HepG2 (cell line): Measurements from ENCODE around the gene WDR18. TPM values are rescaled to one million over a fixed set of nuclear protein-coding genes. Genes with fewer than 3 reads are reported as not detected.
A peak's percentile ranks its signal among the peaks of the same experiment; 100 is the strongest.

Experiments used
- ATRX ChIP-seq: sonication (generic); formaldehyde crosslinking; IDR thresholded peaks from 2 replicates; pipeline ENCODE4 v1.4.0; 2020; ENCODE audit warnings: missing genetic modification reagents, borderline replicate concordance
- DNMT3B ChIP-seq: conservative IDR thresholded peaks from 2 replicates; pipeline ENCODE4 v1.6.1; 2016; ENCODE audit warnings: missing biosample characterization, control low read depth
- GABPB1 ChIP-seq: IDR thresholded peaks from 2 replicates; pipeline ENCODE4 v1.6.1; 2016; ENCODE audit warnings: mild to moderate bottlenecking, missing genetic modification reagents, moderate library complexity, missing compliant biosample characterization
- HNRNPUL1 ChIP-seq: fragments of 200-400 bp; formaldehyde crosslinking; IDR thresholded peaks from 2 replicates; pipeline ENCODE4 v1.6.1; 2017; ENCODE audit warnings: low read depth, mild to moderate bottlenecking, low read length, moderate library complexity
- MEIS2 ChIP-seq: sonication (generic); formaldehyde crosslinking; IDR thresholded peaks from 2 replicates; pipeline ENCODE4 v1.9.0; 2021; ENCODE audit warnings: mild to moderate bottlenecking, missing genetic modification reagents
- MXD1 ChIP-seq: sonication (generic); formaldehyde crosslinking; IDR thresholded peaks from 2 replicates; pipeline ENCODE4 v1.4.0; 2020; ENCODE audit warnings: mild to moderate bottlenecking, missing genetic modification reagents
- NBN ChIP-seq: fragments of 450-650 bp; conservative IDR thresholded peaks from 2 replicates; pipeline ENCODE4 v1.6.1; 2017
- NFYB ChIP-seq: sonication (generic); formaldehyde crosslinking; IDR thresholded peaks from 2 replicates; pipeline ENCODE4 v1.4.0; 2020; ENCODE audit warnings: missing genetic modification reagents
- NR1H2 ChIP-seq: sonication (generic); formaldehyde crosslinking; IDR thresholded peaks from 2 replicates; pipeline ENCODE4 v1.8.1; 2022; ENCODE audit warnings: low read depth, missing genetic modification reagents, borderline replicate concordance
- NRL ChIP-seq: sonication (generic); formaldehyde crosslinking; IDR thresholded peaks from 2 replicates; pipeline ENCODE4 v1.5.0; 2020; ENCODE audit warnings: missing genetic modification reagents, mild to moderate bottlenecking, moderate library complexity, borderline replicate concordance
- PAWR ChIP-seq: sonication (generic); formaldehyde crosslinking; IDR thresholded peaks from 2 replicates; pipeline ENCODE4 v1.4.0; 2020; ENCODE audit warnings: missing genetic modification reagents, mild to moderate bottlenecking, borderline replicate concordance
- RCOR2 ChIP-seq: IDR thresholded peaks from 2 replicates; pipeline ENCODE4 v1.6.1; 2016; ENCODE audit warnings: missing biosample characterization, missing genetic modification reagents
- RORA ChIP-seq: sonication (generic); formaldehyde crosslinking; IDR thresholded peaks from 2 replicates; pipeline ENCODE4 v1.5.0; 2020; ENCODE audit warnings: mild to moderate bottlenecking, missing genetic modification reagents, moderate library complexity
- ZBTB20 ChIP-seq: sonication (generic); formaldehyde crosslinking; IDR thresholded peaks from 2 replicates; pipeline ENCODE4 v1.8.1; 2023; ENCODE audit warnings: missing genetic modification reagents, low read depth, mild to moderate bottlenecking, borderline replicate concordance
- ZNF235 ChIP-seq: sonication (generic); formaldehyde crosslinking; IDR thresholded peaks from 2 replicates; pipeline ENCODE4 v1.8.1; 2023; ENCODE audit warnings: mild to moderate bottlenecking, missing genetic modification reagents, borderline replicate concordance
- ZNF350 ChIP-seq: sonication (generic); formaldehyde crosslinking; IDR thresholded peaks from 2 replicates; pipeline ENCODE4 v1.4.0; 2020; ENCODE audit warnings: mild to moderate bottlenecking, low read depth, missing genetic modification reagents, borderline replicate concordance
- ZNF354B ChIP-seq: sonication (generic); formaldehyde crosslinking; IDR thresholded peaks from 2 replicates; pipeline ENCODE4 v1.8.0; 2022; ENCODE audit warnings: mild to moderate bottlenecking, missing genetic modification reagents
- ZSCAN5A ChIP-seq: sonication (generic); formaldehyde crosslinking; IDR thresholded peaks from 2 replicates; pipeline ENCODE4 v1.8.0; 2022; ENCODE audit warnings: mild to moderate bottlenecking, missing genetic modification reagents, borderline replicate concordance
- polyA plus RNA-seq, 8 experiments: library from polyadenylated mRNA; depleted of rRNA in 3 of 8; stranded (reverse) in 7 of 8; unstranded in 1 of 8; fragments of >200 nt; fragmentation: Illumina TruSeq in 4 of 8; extraction: Trizol in 4 of 8; gene quantifications; 2 replicates each; pipeline versions ENCODE4 v1.2.1 to v1.2.3, GENCODE V29; 2011 to 2016; ENCODE audit warnings: low read depth in 4 of 8, missing spikeins in 1 of 8, mixed read lengths in 1 of 8; ENCODE audit not compliant: insufficient read depth in 1 of 8
- total RNA-seq, 5 experiments: library from RNA; depleted of rRNA; stranded (reverse); fragments of >200 nt; fragmentation: Illumina TruSeq; extraction: Trizol; gene quantifications; 2 replicates each; pipeline ENCODE4 v1.2.3, GENCODE V29; 2016; ENCODE audit warnings: low read depth in 1 of 5
- TF ChIP-seq, protein P1 (sequence below): sonication (generic); formaldehyde crosslinking; IDR thresholded peaks from 2 replicates; pipeline ENCODE4 v1.5.0; 2020; ENCODE audit warnings: mild to moderate bottlenecking, missing genetic modification reagents
- TF ChIP-seq, protein P2 (sequence below): sonication (generic); formaldehyde crosslinking; IDR thresholded peaks from 2 replicates; pipeline ENCODE4 v1.5.1; 2020; ENCODE audit warnings: missing genetic modification reagents, mild to moderate bottlenecking, borderline replicate concordance
- TF ChIP-seq, protein P3 (sequence below): sonication (generic); formaldehyde crosslinking; conservative IDR thresholded peaks from 2 replicates; pipeline ENCODE4 v1.8.0; 2022; ENCODE audit warnings: mild to moderate bottlenecking, moderate library complexity, missing genetic modification reagents

The WDR18 gene
- total and polyA plus RNA-seq, 2 of the 13 experiments (the other 11 are each of a cell fraction or from before 2014, with no cell fraction given), result 36.4 to 47.6 TPM

DNA sequence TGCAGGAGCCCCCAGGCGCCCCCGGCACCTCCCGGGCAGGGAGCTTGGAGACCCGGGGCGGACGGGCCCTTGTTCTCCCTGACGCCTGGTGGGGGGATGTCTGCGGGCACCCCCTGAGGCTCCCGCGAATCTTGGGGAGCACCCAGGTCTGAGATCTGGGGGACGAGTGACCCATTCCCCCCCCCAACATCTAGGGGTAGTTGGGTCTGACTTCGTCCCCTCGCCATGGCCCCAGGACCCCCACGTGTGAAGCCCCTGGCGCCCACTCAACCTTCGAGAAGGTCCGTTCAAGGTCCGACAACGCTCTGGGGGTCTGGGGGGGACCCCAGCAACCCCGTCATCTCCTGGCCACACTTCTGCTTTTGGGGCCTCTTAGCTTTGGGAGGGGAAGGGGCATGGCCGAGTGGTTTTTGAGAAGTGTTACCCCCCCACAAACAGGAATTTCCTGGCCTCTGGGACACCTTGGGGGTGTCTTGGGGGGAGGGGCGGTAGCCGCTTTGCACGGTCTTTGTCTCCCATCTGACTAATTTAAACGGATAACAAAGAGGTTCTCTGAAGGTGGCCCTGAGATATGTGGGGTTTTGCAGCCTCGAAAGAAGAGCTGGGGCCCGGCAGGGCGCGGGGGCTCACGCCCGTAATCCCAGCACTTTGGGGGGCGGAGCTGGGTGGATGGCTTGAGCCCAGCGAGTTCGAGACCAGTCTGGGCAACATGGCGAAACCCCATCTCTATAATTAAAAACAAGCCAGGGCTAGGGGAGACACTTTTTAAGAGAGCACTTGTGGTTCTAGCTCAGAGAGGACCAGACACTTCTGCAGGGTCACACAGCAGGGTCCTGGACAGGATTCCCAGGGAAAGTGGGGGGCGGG, 42.9 kb downstream of the WDR18 start (continued):
- TF ChIP-seq, protein P1, sequence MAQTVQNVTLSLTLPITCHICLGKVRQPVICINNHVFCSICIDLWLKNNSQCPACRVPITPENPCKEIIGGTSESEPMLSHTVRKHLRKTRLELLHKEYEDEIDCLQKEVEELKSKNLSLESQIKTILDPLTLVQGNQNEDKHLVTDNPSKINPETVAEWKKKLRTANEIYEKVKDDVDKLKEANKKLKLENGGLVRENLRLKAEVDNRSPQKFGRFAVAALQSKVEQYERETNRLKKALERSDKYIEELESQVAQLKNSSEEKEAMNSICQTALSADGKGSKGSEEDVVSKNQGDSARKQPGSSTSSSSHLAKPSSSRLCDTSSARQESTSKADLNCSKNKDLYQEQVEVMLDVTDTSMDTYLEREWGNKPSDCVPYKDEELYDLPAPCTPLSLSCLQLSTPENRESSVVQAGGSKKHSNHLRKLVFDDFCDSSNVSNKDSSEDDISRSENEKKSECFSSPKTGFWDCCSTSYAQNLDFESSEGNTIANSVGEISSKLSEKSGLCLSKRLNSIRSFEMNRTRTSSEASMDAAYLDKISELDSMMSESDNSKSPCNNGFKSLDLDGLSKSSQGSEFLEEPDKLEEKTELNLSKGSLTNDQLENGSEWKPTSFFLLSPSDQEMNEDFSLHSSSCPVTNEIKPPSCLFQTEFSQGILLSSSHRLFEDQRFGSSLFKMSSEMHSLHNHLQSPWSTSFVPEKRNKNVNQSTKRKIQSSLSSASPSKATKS (CRISPR knock-in tag), result no peak
- TF ChIP-seq MXD1 (CRISPR knock-in tag) (no peak; the same call in 1 of the 2 replicates), GABPB1 (CRISPR knock-in tag) (no peak), ZNF350 (no peak), NR1H2 (CRISPR knock-in tag) (no peak), ZNF354B (CRISPR knock-in tag) (peak; percentile 64; the same call in 1 of the 2 replicates), HNRNPUL1 (no peak), NRL (CRISPR knock-in tag) (no peak), ZBTB20 (CRISPR knock-in tag) (no peak), ZNF235 (no peak), ZSCAN5A (CRISPR knock-in tag) (no peak), MEIS2 (no peak), RCOR2 (CRISPR knock-in tag) (no peak), ATRX (no peak), NFYB (CRISPR knock-in tag) (no peak), RORA (CRISPR knock-in tag) (no peak), DNMT3B (CRISPR knock-in tag) (no peak), NBN (no peak), PAWR (CRISPR knock-in tag) (no peak)
- TF ChIP-seq, protein P2, sequence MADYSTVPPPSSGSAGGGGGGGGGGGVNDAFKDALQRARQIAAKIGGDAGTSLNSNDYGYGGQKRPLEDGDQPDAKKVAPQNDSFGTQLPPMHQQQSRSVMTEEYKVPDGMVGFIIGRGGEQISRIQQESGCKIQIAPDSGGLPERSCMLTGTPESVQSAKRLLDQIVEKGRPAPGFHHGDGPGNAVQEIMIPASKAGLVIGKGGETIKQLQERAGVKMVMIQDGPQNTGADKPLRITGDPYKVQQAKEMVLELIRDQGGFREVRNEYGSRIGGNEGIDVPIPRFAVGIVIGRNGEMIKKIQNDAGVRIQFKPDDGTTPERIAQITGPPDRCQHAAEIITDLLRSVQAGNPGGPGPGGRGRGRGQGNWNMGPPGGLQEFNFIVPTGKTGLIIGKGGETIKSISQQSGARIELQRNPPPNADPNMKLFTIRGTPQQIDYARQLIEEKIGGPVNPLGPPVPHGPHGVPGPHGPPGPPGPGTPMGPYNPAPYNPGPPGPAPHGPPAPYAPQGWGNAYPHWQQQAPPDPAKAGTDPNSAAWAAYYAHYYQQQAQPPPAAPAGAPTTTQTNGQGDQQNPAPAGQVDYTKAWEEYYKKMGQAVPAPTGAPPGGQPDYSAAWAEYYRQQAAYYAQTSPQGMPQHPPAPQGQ, result no peak
- TF ChIP-seq, protein P3, sequence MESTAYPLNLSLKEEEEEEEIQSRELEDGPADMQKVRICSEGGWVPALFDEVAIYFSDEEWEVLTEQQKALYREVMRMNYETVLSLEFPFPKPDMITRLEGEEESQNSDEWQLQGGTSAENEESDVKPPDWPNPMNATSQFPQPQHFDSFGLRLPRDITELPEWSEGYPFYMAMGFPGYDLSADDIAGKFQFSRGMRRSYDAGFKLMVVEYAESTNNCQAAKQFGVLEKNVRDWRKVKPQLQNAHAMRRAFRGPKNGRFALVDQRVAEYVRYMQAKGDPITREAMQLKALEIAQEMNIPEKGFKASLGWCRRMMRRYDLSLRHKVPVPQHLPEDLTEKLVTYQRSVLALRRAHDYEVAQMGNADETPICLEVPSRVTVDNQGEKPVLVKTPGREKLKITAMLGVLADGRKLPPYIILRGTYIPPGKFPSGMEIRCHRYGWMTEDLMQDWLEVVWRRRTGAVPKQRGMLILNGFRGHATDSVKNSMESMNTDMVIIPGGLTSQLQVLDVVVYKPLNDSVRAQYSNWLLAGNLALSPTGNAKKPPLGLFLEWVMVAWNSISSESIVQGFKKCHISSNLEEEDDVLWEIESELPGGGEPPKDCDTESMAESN (CRISPR knock-in tag), result no peak
